NOMO-1 (cell line): ENCODE measurements around the gene ELOVL3.
"Not testable (repeated sequence)": the region's sequence is repeated elsewhere in the genome, so short reads cannot be mapped to it uniquely, and the experiment has no call there.

ENCODE experiments used
- DNase-seq, 2 experiments: peaks; one replicate each; lab custom pipeline; 2025; ENCODE audit not compliant: unreplicated experiment in 2 of 2; lab: John Stamatoyannopoulos, UW

ELOVL3 gene

GRCh38 chr10:102247734-102248133 is 21.6 kb downstream of the ELOVL3 start:
- DNase-seq: peak in 1 of 2 experiments; percentile 29

GRCh38 chr10:102252508-102252907 is 26.4 kb downstream of the ELOVL3 start:
- DNase-seq: not testable (repeated sequence)

- DNase-seq: no peak
Measured at GRCh38 chr10:102254426-102254825, 28.3 kb downstream of the ELOVL3 start.

DNA sequence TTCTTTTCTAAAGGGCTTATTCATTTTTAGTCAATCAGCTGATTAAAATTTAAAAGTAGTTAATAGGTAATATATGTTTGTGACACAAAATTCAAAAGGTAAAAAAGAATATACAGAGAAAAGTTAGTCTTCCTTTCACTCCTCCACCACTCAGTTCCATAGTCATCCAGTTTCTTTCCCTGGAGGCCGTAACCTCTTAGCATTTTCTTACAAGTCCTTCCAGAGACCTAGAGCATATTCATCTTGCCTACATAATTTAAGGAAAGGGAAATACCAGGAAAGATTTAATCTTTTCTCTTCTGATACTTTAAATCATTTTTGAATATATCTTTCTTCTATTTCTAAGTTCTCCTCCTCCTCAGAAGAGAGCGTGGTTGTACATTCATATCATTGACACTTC is 29.3 kb downstream of the ELOVL3 start:
- no peak for DNase-seq

DNA sequence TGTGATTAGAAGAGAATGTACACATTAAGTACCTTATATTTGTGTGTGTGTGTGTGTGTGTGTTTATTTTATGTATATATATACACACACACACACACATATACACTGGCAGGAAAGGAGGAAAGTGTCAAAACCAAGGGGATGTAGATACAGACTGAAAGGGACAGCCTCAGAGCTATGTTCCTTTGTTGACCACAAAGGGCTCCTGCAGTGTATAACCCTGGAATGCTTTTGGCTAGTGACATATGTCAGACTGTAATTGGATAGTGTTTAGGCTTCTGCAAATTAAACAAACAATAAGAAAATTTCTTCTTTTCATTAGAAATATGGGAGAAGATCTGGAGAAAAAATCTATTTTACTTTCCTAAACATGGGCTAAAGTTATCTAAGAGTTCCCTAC is 35.1 kb downstream of the ELOVL3 start:
- no peak for DNase-seq

DNA sequence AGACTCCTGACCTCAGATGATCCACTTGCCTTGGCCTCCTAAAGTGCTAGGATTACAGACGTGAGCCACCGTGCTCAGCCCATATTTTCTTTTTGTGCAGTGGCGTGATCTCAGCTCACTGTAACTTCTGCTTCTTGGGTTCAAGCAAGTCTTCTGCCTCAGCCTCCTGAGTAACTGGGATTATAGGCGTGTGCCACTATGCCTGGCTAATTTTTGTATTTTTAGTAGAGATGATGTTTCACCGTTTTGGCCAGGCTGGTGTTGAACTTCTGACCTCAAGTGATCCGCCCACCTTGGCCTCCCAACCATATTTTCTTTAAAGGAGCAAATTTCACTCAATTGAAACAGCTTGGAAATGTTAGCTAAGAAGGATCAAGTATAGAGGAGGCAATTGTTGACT is 35.7 kb downstream of the ELOVL3 start:
- no peak for DNase-seq

GRCh38 chr10:102262744-102263370 is 36.8 kb downstream of the ELOVL3 start:
- no peak for DNase-seq

- DNase-seq: no peak
Measured at GRCh38 chr10:102264371-102264770, 38.3 kb downstream of the ELOVL3 start.

DNA sequence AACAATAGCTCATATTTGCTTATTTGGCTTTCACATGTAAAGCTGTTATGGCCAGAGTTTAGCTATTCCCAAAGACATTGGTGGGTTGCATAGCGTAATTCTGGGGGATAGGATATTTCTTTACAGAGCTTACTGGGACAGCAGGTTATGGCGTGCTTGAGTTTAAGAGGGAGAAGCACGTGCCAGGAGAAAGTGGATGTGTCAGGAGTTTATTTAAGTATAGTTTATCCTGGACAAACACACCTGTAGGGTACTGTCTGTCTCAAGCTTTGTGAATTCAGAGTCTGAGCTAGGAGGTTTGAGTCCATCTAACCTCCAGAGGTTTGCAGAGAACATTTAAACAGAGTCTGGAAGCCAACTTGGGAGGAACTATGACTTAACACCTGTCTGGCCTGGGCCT is 40.6 kb downstream of the ELOVL3 start:
- DNase-seq: no peak

DNA sequence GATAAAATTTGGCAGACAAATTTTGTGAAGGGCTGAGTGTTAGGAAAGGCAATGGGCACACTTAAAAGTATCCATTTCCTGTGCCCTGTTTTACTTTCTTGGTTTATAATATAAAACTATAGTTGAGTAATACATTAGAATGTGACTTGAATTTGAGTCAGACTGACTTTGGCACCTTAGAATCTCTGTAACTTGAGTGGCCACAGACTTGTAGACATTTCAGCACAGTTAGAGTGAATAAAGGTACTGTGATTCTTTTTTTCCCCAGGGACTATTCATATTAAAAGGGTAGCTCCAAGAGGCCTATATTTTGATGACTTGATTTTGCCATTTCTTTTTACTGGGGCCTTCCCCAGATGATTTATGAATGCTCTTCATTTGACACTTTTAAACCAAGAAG is 41.6 kb downstream of the ELOVL3 start:
- DNase-seq: no peak

- no peak for DNase-seq
Measured at GRCh38 chr10:102268375-102268888, 42.3 kb downstream of the ELOVL3 start.

DNA sequence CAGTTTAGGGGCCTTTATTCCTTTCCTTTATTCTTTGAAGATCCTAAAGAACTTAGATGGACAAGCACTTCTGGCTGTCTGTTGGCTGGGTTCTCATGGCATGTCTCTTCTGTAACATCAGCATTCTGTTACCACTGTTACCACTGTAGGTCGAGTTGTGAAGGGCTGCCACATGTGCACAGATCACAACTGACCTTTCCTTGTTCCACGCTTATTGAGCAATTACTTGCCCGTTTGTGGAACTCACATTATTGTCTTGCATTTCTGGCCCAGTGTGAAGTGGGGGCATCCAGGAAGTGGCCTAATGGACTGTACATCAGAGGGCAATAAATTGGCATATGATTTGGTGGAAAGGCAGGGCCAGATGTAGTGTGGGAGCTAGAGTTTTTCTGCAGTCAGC is 42.9 kb downstream of the ELOVL3 start:
- no peak for DNase-seq

DNA sequence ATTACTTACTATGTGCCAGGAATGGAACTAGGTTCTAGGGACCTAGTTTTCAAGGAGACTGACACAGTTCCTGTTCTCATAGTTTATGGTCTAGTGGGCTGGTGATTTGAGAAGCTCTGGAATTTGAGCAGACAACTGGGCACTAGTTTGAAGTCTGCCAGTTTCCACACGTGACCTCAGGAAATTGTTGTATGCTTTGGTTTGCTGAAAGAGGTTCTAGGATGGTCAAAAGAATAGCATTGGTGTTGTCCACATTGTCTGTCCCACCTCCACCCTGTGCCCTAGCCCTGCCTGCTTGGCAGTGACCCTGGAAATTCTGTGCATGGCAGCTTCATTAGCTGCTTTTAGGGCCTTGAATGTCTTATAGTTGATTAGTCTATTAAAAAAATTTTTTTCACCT is 48.0 kb downstream of the ELOVL3 start:
- no peak for DNase-seq

DNA sequence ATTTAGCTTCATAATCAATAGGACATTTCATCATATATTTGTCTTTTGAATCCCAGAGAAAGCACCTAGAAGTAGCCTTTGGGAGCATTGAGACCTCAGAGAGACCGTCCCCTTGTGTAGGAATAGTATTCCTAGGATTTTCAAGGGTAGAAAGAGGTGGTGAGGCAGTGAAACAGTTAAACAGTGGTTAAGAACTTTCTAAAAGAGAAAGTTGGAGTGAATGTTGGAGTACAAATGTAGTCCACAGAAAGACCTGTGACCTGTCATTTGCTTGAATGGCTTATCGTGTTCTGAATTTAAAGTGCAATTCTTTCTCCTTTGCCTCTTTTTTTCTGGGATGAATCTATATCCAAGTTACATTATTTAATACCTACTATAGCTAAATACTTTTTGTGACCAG is 49.2 kb downstream of the ELOVL3 start:
- no peak for DNase-seq

DNA sequence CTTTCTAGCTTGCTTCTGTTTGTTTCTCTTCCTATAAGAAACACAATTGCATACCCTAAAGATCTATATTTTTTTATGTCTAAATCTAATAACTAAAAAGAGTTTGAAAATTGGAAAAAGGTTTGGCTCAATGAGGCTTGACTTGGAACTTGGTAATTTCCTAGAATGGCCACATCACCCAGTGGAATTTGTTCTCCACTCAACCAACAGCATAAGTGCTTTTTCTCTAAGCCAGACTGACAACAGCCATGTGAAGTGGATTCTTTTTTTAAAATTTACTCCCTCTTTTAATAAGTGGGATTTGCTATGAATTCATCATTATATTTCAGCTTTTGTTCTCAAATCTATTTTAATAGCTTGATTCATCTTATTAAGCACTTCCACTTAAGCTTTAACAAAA is 53.0 kb downstream of the ELOVL3 start:
- DNase-seq: no peak
